IPS-20b (cell line): Measurements from ENCODE around the gene GTF3C5.

Source experiments
- H3K27ac ChIP-seq: one replicate; pipeline ENCODE4 v1.5.1; 2013; ENCODE audit warnings: low read length
- H3K27me3 ChIP-seq: 2 replicates; pipeline ENCODE4 v1.6.1; 2013; ENCODE audit warnings: mild to moderate bottlenecking, low read length, inconsistent platforms; ENCODE audit not compliant: insufficient read depth
- H3K36me3 ChIP-seq: 2 replicates; pipeline ENCODE4 v1.6.1; 2013; ENCODE audit warnings: low read depth, mild to moderate bottlenecking, inconsistent platforms, low read length, moderate library complexity; ENCODE audit not compliant: insufficient read depth
- H3K4me1 ChIP-seq: 2 replicates; pipeline ENCODE4 v1.6.1; 2013; ENCODE audit warnings: mild to moderate bottlenecking, control low read depth, inconsistent platforms, low read length, moderate library complexity; ENCODE audit not compliant: insufficient read depth
- H3K4me3 ChIP-seq: 2 replicates; pipeline ENCODE4 v1.5.1; 2013; ENCODE audit warnings: mild to moderate bottlenecking, low read length, inconsistent platforms
- H3K9ac ChIP-seq: 2 replicates; pipeline ENCODE4 v1.6.1; 2013; ENCODE audit warnings: low read depth, mild to moderate bottlenecking, inconsistent platforms, low read length, moderate library complexity
- H3K9me3 ChIP-seq: 2 replicates; pipeline ENCODE4 v1.6.1; 2013; ENCODE audit warnings: mild to moderate bottlenecking, low read depth, low read length, inconsistent platforms; ENCODE audit not compliant: insufficient read depth

GTF3C5 gene

GRCh38 chr9:133030317-133031129 is at the start of gene GTF3C5:
TSS of gene GTF3C5 (plus strand) at chr9:133030997. CDS start at chr9:133031012, 15 bp downstream.
- H3K9ac ChIP-seq = peak within 1 kb of the TSS; percentile 94
- H3K4me3 ChIP-seq = peak within 1 kb of the TSS; percentile 95
- H3K4me1 ChIP-seq = peaks cover 11% of the 10 kb centered on the region; the same call in 1 of the 2 replicates
- peak within 1 kb of the TSS; percentile 95 for H3K27ac ChIP-seq
- peaks cover 17% of the 10 kb centered on the region; the same call in 1 of the 2 replicates for H3K36me3 ChIP-seq
- H3K9me3 ChIP-seq = no peaks in the 10 kb centered on the region
- H3K27me3 ChIP-seq = 0 out of 2 replicates have a peak, but pooled peaks cover 8% of the 10 kb centered on the region

GRCh38 chr9:132982458-132982857 is 48.3 kb upstream of the GTF3C5 start:
- Histone ChIP-seq H3K27me3 (peaks cover 33% of the 10 kb centered on the region), H3K9ac (no peak overlapping the region), H3K4me1 (peaks cover 8% of the 10 kb centered on the region; the same call in 1 of the 2 replicates), H3K27ac (no peak overlapping the region), H3K36me3 (no peaks in the 10 kb centered on the region), H3K9me3 (no peaks in the 10 kb centered on the region), H3K4me3 (no peak overlapping the region)

GRCh38 chr9:132983491-132984201 is 47.2 kb upstream of the GTF3C5 start:
- H3K4me1 ChIP-seq = peaks cover 4% of the 10 kb centered on the region; the same call in 1 of the 2 replicates
- H3K36me3 ChIP-seq = no peaks in the 10 kb centered on the region
- H3K9ac ChIP-seq = no peak overlapping the region
- no peak overlapping the region for H3K27ac ChIP-seq
- peaks cover 21% of the 10 kb centered on the region for H3K27me3 ChIP-seq
- H3K9me3 ChIP-seq = no peaks in the 10 kb centered on the region
- no peak overlapping the region for H3K4me3 ChIP-seq

- no peak overlapping the region for H3K4me3 ChIP-seq
- peaks cover 13% of the 10 kb centered on the region for H3K27me3 ChIP-seq
- no peaks in the 10 kb centered on the region for H3K4me1 ChIP-seq
- no peaks in the 10 kb centered on the region for H3K9me3 ChIP-seq
- no peak overlapping the region for H3K27ac ChIP-seq
- H3K9ac ChIP-seq = no peak overlapping the region
- no peaks in the 10 kb centered on the region for H3K36me3 ChIP-seq
Observed at GRCh38 chr9:132984202-132985070, 46.4 kb upstream of the GTF3C5 start.

- no peak overlapping the region for H3K27ac ChIP-seq
- no peaks in the 10 kb centered on the region for H3K36me3 ChIP-seq
- H3K27me3 ChIP-seq = peaks cover 7% of the 10 kb centered on the region
- H3K4me3 ChIP-seq = no peak overlapping the region
- no peak overlapping the region for H3K9ac ChIP-seq
- no peaks in the 10 kb centered on the region for H3K4me1 ChIP-seq
- H3K9me3 ChIP-seq = no peaks in the 10 kb centered on the region
Observed at GRCh38 chr9:132985071-132985350, 45.8 kb upstream of the GTF3C5 start.

GRCh38 chr9:132985489-132985888 is 45.3 kb upstream of the GTF3C5 start:
- Histone ChIP-seq H3K9me3 (no peaks in the 10 kb centered on the region), H3K27ac (no peak overlapping the region), H3K36me3 (no peaks in the 10 kb centered on the region), H3K9ac (no peak overlapping the region), H3K4me3 (no peak overlapping the region), H3K4me1 (no peaks in the 10 kb centered on the region), H3K27me3 (peaks cover 3% of the 10 kb centered on the region; the same call in 1 of the 2 replicates)

- no peaks in the 10 kb centered on the region for H3K27me3 ChIP-seq
- no peak overlapping the region for H3K9ac ChIP-seq
- H3K9me3 ChIP-seq = no peaks in the 10 kb centered on the region
- H3K27ac ChIP-seq = no peak overlapping the region
- no peaks in the 10 kb centered on the region for H3K4me1 ChIP-seq
- H3K4me3 ChIP-seq = no peak overlapping the region
- no peaks in the 10 kb centered on the region for H3K36me3 ChIP-seq
Observed at GRCh38 chr9:132986114-132986513, 44.7 kb upstream of the GTF3C5 start.

GRCh38 chr9:132986640-132987620 is 43.9 kb upstream of the GTF3C5 start:
- Histone ChIP-seq H3K9me3 (no peaks in the 10 kb centered on the region), H3K4me3 (no peak overlapping the region), H3K9ac (no peak overlapping the region), H3K4me1 (no peaks in the 10 kb centered on the region), H3K27ac (no peak overlapping the region), H3K36me3 (no peaks in the 10 kb centered on the region), H3K27me3 (no peaks in the 10 kb centered on the region)

- no peaks in the 10 kb centered on the region for H3K4me1 ChIP-seq
Observed at GRCh38 chr9:132988244-132989013, 42.4 kb upstream of the GTF3C5 start.

GRCh38 chr9:132989014-132989310 is 41.8 kb upstream of the GTF3C5 start:
- Histone ChIP-seq H3K4me1 (0 out of 2 replicates have a peak, but pooled peaks cover 4% of the 10 kb centered on the region), H3K27me3 (no peaks in the 10 kb centered on the region), H3K4me3 (no peak overlapping the region), H3K36me3 (no peaks in the 10 kb centered on the region), H3K9ac (no peak overlapping the region), H3K9me3 (no peaks in the 10 kb centered on the region), H3K27ac (no peak overlapping the region)

More at GRCh38 chr9:132988244-132989013, 42.4 kb upstream of the GTF3C5 start:
- no peak overlapping the region for H3K4me3 ChIP-seq
- no peaks in the 10 kb centered on the region for H3K9me3 ChIP-seq
- H3K27me3 ChIP-seq = no peaks in the 10 kb centered on the region
- no peaks in the 10 kb centered on the region for H3K36me3 ChIP-seq
- no peak overlapping the region for H3K27ac ChIP-seq
- no peak overlapping the region for H3K9ac ChIP-seq
